ENCODE measurements around the gene TAF11L13.
"Not testable (repeated sequence)": the region's sequence is repeated elsewhere in the genome, so short reads cannot be mapped to it uniquely, and the experiment has no call there.

The TAF11L13 gene

DNA sequence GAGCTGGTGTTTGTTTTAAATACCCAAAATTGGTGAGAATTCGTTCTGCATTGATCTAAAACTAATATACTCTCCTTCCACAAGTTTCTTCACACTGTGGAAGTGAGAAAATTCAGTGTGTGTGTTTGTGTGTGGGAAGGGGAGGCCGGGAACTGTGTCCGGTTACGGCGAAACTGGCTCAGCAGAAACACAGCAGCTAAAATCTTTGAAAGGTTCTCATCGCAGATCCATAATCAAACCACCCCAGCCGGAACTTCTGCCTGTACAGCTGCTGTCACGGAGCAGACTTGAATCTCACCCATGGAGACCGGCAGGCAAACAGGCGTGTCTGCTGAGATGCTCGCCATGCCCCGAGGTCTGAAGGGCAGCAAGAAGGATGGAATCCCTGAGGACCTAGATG lies at the start of gene TAF11L13:
Gene TAF11L13, plus strand, starts transcription at position 301 of the 400 bp plus-strand sequence.
- DNase-seq (ENCODE audit: low spot score), result not testable (repeated sequence)

DNA sequence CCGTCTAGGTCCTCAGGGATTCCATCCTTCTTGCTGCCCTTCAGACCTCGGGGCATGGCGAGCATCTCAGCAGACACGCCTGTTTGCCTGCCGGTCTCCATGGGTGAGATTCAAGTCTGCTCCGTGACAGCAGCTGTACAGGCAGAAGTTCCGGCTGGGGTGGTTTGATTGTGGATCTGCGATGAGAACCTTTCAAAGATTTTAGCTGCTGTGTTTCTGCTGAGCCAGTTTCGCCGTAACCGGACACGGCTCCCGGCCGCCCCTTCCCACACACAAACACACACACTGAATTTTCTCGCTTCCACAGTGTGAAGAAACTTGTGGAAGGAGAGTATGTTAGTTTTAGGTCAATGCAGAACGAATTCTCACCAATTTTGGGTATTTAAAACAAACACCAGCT lies 46.2 kb upstream of the TAF11L13 start, which contains the start of gene TAF11L7:
Gene TAF11L7, minus strand, starts transcription at position 101 of the 400 bp plus-strand sequence.
- not testable (repeated sequence) for DNase-seq (ENCODE audit: low spot score)

DNA sequence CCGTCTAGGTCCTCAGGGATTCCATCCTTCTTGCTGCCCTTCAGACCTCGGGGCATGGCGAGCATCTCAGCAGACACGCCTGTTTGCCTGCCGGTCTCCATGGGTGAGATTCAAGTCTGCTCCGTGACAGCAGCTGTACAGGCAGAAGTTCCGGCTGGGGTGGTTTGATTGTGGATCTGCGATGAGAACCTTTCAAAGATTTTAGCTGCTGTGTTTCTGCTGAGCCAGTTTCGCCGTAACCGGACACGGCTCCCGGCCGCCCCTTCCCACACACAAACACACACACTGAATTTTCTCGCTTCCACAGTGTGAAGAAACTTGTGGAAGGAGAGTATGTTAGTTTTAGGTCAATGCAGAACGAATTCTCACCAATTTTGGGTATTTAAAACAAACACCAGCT lies 41.0 kb upstream of the TAF11L13 start, which contains the start of gene TAF11L8:
Gene TAF11L8, minus strand, starts transcription at position 101 of the 400 bp plus-strand sequence.
- not testable (repeated sequence) for DNase-seq (ENCODE audit: low spot score)

DNA sequence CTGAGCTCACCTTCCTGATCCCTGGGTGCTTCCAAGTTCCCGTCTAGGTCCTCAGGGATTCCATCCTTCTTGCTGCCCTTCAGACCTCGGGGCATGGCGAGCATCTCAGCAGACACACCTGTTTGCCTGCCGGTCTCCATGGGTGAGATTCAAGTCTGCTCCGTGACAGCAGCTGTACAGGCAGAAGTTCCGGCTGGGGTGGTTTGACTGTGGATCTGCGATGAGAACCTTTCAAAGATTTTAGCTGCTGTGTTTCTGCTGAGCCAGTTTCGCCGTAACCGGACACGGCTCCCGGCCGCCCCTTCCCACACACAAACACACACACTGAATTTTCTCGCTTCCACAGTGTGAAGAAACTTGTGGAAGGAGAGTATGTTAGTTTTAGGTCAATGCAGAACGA lies 37.6 kb upstream of the TAF11L13 start, which contains the start of gene TAF11L9:
Gene TAF11L9, minus strand, starts transcription at position 140 of the 400 bp plus-strand sequence.
- not testable (repeated sequence) for DNase-seq (ENCODE audit: low spot score)

DNA sequence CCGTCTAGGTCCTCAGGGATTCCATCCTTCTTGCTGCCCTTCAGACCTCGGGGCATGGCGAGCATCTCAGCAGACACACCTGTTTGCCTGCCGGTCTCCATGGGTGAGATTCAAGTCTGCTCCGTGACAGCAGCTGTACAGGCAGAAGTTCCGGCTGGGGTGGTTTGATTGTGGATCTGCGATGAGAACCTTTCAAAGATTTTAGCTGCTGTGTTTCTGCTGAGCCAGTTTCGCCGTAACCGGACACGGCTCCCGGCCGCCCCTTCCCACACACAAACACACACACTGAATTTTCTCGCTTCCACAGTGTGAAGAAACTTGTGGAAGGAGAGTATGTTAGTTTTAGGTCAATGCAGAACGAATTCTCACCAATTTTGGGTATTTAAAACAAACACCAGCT lies 34.2 kb upstream of the TAF11L13 start, which contains the start of gene TAF11L10:
Gene TAF11L10, minus strand, starts transcription at position 101 of the 400 bp plus-strand sequence.
- DNase-seq (ENCODE audit: low spot score), result not testable (repeated sequence)

DNA sequence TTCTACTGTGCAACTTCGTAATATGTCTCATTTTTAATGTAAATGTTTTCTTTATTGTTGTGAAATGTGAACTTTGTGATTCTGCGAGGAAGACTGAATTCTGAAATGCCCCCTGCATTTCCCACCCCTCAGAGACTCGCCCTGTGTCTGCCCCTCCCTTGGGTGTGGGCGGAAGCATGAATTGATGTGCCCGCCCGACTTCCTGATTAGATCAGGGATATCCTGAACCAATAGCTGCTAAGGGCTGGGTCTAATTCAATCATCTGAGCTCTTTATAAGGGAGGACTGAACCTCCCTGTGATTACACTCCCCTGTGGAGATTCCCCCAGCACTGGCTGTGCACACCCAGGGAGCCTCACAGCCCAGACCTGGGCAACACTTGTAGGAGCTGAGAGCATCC lies 28.0 kb upstream of the TAF11L13 start, which contains the start of gene TAF11L11:
Gene TAF11L11, plus strand, starts transcription at position 304 of the 400 bp plus-strand sequence.
- not testable (repeated sequence) for DNase-seq (ENCODE audit: low spot score)

DNA sequence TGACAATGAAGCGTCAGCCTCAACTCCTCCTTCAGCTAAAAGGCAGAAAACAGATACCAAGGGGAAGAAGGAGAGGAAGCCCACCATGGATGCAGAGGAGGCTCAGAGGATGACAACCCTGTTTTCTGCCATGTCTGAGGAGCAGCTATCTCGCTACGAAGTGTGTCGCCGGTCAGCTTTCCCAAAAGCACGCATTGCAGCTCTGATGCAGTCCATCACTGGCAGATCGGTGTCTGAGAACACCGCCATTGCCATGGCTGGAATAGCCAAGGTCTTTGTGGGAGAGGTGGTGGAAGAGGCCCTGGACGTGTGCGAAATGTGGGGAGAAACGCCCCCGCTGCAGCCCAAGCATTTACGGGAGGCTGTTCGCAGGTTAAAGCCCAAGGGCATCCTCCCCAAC lies 26.9 kb upstream of the TAF11L13 start:
- DNase-seq (ENCODE audit: low spot score), result no peak

DNA sequence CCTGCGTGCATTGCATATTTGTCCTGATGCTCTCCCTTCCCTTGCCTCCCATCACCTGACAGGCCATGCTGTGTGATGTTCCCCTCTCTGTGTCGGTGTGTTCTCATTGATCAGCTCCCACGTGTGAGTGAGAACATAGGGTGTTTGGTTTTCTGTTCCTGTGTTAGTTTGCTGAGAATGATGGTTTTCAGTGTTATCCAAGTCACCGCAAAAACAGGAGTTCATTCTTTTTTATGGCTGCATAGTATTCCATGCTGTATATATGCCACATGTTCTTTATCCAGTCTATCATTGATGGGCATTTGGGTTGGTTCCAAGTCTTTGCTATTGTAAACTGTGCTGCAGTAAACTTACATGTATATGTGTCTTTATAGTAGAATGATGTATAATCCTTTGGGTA lies 24.4 kb upstream of the TAF11L13 start:
- not testable (repeated sequence) for DNase-seq (ENCODE audit: low spot score)

DNA sequence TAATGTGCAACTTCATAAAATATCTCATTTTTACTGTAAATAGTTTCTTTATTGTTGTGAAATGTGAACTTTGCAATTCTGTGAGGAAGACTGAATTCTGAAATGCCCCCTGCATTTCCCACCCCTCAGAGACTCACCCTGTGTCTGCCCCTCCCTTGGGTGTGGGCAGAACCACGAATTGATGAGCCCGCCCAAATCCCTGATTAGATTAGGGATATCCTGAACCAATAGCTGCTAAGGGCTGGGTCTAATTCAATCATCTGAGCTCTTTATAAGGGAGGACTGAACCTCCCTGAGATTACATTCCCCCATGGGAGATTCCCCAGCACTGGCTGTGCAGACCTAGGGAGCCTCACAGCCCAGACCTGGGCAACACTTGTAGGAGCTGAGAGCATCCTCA lies 21.8 kb upstream of the TAF11L13 start, which contains the start of gene TAF11L12:
Gene TAF11L12, plus strand, starts transcription at position 301 of the 400 bp plus-strand sequence.
- not testable (repeated sequence) for DNase-seq (ENCODE audit: low spot score)

DNA sequence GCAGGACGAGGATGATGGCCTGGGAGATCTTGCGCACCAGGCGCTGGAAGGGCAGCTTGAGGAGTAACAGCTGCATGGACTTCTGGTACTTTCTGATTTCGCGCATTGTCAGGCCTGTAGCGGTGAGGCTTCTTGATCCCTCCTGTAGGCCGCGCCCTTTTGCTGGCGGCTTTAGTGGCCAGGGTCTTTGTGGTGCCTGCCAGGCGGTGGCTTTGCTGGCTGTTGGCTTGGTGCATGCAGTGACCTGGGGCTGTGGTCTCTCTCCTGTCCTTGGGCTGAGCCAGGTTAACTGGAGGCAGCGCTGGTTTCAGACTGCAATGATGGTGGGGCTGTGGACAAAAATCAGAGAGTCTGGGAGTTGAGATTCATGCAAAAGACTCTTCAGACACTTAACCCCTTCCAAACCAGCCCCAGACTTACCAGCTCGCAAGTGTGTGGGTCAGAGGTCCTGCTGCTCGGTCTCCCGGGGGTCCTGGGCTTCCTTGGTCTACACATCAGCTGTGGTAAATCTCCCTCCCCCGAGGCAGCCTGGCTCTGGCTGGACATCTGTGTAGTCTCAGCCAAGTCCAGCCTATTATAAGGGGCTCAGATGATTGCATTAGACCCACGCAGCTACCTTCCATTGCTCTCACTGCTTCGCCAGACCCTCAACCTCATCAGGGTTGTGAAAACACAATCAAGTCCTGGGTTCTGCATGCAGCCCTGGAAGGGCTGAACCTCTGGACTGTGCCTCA lies 16.8 kb upstream of the TAF11L13 start:
- DNase-seq (ENCODE audit: low spot score), result no peak

DNA sequence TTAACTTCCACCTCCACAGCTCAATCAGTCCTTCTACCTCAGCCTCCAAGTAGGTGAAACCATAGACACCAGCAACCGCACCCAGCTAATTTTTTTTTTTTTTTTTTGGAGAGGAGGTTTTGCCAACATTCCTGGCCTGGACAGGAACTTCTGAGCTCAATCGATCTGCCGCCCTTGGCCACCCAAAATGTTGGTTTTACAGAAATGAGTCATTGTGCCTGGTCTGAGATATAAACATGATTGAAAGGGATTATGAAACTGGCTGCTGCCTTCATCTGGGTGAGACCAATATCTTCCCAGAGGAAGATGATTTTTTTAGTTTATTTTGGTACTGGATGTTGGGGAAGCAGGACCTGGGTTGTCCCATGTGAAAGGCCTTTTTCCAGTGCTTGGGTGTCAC lies 12.5 kb upstream of the TAF11L13 start:
- DNase-seq (ENCODE audit: low spot score), result no peak

DNA sequence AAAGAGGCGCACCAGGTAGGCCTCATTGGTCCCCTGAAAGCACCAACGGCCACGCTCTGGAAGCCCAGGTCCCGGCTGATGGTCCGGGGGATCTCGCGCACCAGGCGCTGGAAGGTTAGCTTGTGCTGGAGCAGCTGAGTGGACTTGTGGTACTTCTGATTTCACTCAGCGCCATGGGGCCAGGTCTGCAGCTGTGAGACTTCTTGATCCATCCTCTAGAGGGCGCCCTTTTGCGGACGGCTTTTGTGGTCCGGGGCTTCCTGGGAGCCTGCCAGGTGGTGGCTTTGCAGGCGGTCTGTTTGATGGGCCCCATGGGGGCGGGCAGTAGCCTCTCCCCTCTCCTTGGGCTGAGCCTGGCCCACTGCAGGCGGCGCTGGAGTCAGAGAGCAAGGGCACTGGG lies 11.3 kb upstream of the TAF11L13 start:
- DNase-seq (ENCODE audit: low spot score), result no peak

DNA sequence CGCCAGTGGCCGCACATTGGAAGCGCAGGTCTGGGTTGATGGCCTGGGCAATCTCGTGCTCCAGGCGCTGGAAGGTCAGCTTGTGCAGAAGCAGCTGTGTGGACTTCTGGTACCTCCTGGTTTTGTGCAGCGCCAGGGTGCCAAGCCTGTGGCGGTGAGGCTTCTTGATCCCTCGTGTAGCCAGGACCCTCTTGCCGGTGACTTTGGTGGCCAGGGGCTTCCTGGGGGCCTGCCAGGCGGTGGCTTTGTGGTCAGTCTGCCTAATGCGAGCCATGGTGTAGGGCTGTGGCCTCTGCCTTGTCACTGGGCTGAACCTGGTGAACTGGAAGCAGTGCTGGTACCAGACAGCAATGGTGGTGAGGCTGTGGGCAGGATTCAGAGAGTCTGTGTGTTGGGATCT lies 6.2 kb upstream of the TAF11L13 start:
- DNase-seq (ENCODE audit: low spot score), result no peak

DNA sequence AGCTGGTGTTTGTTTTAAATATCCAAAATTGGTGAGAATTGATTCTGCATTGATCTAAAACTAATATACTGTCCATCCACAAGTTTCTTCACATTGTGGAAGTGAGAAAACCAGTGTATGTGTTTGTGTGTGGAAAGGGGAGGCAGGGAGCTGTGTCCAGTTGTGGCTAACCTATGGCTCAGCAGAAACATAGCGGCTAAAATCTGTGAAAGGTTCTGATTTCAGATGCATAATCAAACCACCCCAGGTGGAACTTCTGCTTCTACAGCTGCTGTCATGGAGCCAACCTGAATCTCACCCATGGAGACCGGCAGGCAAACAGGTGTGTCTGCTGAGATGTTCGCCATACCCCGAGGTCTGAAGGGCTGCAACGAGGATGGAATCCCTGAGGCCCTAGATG lies 2.3 kb downstream of the TAF11L13 start, which contains the start of gene TAF11L14:
Gene TAF11L14, plus strand, starts transcription at position 301 of the 400 bp plus-strand sequence.
- DNase-seq (ENCODE audit: low spot score), result no peak

DNA sequence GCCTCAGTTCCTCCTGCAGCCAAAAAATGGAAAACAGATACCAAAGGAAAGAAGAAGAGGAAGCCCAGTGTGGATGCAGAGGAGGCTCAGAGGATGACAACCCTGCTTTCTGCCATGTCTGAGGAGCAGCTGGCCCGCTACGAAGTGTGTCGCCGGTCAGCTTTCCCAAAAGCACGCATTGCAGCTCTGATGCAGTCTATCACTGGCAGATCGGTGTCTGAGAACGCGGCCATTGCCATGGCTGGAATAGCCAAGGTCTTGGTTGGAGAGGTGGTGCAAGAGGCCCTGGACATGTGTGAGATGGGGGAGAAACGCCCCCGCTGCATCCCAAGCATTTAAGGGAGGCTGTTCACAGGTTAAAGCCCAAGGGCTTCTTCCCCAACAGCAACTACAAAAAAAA lies 17.3 kb downstream of the TAF11L13 start:
- DNase-seq (ENCODE audit: low spot score), result not testable (repeated sequence)

DNA sequence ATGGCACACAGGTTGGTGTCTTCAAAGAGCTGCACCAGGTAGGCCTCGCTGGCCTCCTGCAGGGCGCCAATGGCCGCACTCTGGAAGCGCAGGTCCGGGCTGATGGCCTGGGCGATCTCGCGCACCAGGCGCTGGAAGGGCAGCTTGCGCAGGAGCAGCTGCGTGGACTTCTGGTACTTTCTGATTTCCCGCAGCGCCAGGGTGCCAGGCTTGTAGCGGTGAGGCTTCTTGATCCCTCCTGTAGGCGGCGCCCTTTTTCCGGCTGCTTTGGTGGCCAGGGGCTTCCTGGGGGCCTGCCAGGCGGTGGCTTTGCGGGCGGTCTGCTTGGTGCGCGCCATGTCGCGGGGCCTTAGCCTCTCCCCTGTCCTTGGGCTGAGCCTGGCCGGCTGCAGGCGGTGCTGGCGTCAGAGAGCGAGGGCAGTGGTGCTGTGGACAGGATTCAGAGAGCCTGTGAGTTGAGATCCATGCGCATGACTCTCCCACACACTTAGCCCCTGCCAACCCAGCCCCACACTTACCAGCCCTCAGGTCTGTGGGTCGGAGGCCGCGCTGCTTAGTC lies 23.4 kb downstream of the TAF11L13 start:
- DNase-seq (ENCODE audit: low spot score), result not testable (repeated sequence)

DNA sequence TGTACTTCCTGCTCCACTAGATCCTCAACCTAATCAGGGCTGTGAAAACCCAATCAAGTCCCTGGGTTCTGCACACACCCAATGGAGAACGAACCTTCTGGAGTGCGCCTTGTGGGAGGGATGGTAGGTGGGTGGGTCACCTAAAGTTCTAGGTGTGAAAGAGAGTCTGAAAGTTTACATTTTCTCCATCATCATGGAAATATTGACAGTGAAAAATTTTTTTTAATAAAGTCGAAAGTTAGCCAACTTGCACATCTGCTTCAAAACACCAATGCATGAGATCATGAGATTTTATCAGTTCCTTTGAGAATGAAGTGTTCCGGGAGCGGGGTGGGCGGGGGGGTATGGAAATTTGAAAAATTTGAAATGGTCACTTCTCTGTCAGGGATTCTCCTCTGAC lies 24.0 kb downstream of the TAF11L13 start:
- no peak for DNase-seq (ENCODE audit: low spot score)

DNA sequence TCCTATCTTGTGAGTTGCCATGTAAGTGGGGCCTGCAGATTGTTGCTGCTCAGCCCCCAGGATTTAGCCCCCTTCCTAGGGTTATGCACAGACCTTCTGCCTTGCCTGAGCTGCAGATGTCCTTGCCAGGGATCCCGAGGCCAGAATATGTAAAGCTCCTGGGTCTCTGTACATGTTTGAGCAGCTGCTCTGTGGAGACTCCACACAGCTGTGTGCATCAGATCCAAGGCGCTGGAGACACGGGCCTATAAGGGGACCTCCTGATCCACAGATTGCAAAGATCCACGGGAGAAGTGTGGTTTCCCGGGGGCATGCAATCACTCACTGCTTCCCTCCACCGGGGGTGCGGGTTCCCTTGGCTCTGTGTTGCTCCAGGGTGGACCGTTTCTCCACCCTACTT lies 31.3 kb downstream of the TAF11L13 start:
- DNase-seq (ENCODE audit: low spot score), result no peak

DNA sequence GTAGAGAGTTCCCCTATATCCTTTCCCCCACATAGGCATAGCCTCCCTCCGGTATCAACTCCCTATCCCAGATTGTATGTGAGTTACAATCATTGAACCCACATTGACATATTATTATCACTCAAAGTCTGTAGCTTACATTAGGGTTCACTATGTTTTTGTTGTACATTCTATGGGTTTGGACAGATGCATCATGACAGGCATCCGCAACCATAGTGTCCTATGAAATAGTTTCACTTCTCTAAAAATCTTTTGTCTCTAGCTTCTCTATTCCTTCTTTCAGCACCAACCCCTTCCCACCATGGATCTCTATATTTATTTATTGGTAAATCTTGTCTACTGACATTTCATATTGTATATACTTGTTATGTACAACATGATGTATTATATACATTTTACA lies 33.9 kb downstream of the TAF11L13 start:
- DNase-seq (ENCODE audit: low spot score), result no peak

DNA sequence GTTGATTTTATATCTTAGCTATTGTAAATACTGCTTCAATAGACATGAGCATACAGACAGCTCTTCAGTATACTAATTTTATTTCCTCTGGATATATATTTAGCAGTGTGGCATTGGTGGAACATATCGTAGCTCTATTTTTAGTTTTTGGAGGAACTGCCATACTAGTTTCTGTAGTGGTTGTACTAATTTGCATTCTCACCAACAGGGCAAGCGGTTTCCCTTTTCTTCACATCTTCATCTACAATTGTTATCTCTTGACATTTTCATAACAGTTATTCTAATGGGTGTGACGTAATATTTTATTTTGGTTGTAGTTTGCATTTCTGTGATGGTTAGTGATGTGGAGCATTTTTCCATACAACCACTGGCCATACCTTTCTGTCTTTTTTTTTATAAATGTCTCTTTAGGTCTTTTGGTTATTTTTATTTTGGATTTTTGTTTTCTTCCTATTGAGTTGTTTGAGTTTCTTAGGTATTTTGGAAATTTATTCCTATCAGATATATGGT lies 34.9 kb downstream of the TAF11L13 start:
- no peak for DNase-seq (ENCODE audit: low spot score)

DNA sequence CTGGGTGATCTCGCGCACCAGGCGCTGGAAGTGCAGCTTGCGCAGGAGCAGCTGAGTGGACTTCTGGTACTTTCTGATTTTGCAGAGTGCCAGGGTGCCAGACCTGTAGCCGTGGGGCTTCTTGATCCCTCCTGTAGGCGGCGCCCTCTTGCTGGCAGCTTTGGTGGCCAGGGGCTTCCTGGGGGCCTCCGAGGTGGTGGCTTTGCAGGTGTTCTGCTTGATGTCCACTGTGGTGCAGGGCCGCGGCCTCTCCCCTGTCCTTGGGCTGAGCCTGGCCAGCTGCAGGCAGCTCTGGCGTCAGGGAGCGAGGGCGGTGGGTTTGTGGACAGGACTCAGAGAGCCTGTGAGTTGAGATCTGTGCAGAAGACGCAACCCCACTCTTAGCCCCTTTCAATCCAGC lies 38.5 kb downstream of the TAF11L13 start:
- DNase-seq (ENCODE audit: low spot score), result no peak

DNA sequence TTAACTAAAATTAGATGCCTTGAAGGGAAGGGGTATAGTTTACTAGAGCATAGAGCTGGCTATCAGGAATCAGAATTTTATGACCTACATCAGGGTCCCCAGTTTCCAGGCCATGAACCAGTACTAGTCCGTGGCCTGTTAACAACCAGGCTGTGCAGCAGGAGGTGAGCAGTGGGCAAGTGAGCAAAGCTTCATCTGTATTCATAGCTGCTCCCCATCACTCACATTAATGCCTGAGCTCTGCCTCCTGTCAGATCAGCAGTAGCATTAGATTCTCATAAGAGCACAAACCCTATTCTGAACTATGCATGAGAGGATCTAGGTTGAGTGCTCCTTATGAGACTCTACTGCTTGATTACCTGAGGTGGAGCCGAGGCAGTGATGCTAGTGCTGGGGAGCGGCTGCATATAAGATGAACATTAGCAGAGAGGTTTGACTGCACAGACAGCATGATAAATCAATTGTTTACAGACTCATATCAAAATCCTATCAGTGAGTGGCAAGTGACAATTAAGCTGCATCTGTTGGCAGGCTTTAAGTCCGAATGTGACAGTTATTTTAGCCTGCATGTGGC lies 47.0 kb downstream of the TAF11L13 start:
- no peak for DNase-seq (ENCODE audit: low spot score)
